HepG2 (cell line): Measurements from ENCODE around the gene PRKACB. TPM values are rescaled to one million over a fixed set of nuclear protein-coding genes. Genes with fewer than 3 reads are reported as not detected.

Experiments used
- ATAC-seq: fragments of 200-7000 bp; cut with Tn5 transposase; 3 replicates; pipeline ENCODE4 v1.9.1; 2020; ENCODE audit warnings: mild to moderate bottlenecking, moderate library complexity
- BruUV-seq: library from RNA; stranded (reverse); fragments of 400-500 nt; replicated peaks from 2 replicates; lab custom pipeline; 2021; lab: Mats Ljungman, UMichigan
- CTCF ChIA-PET: fragments of 300-600 bp; formaldehyde crosslinking; extraction: SDS; loops from one replicate; lab custom pipeline; 2021; ENCODE audit warnings: low total read pairs, inconsistent platforms, low intra/inter-chr PET ratio; lab: Yijun Ruan, JAX
- POLR2A ChIA-PET: fragments of 350-600 bp; sonication (Branson Sonifier 250); formaldehyde crosslinking; loops from one replicate; lab custom pipeline; 2020; ENCODE audit warnings: antibody characterized with exemption, inconsistent platforms; lab: Yijun Ruan, JAX
- DNase-seq: peaks from one replicate; pipeline ENCODE4 v3.0.0-alpha.2; 2015; ENCODE audit warnings: low spot score
- FAIRE-seq: peaks from 3 replicates; lab custom pipeline; 2011; peaks lifted over from hg19 to GRCh38; lab: Jason Lieb, UNC
- H2AFZ ChIP-seq: one replicate; pipeline ENCODE4 v1.6.1; 2011; ENCODE audit warnings: low read length, inconsistent platforms
- H3K27ac ChIP-seq: fragments of 300-600 bp; 3 replicates; pipeline ENCODE4 v1.8.0; 2011; ENCODE audit warnings: mixed run types, mild to moderate bottlenecking, mixed read lengths, low read length, inconsistent platforms; ENCODE audit not compliant: insufficient read depth; ENCODE audit errors: extremely low read length
- H3K27me3 ChIP-seq, 2 experiments: fragments of 200-600 bp in 1 of 2; 2 replicates in 1 of 2; 3 replicates in 1 of 2; pipeline versions ENCODE4 v1.6.0 to v1.8.0; 2011; ENCODE audit warnings: low read length in 2 of 2, mild to moderate bottlenecking in 2 of 2, moderate library complexity in 2 of 2, inconsistent platforms in 1 of 2; ENCODE audit not compliant: insufficient read depth in 2 of 2, control insufficient read depth in 1 of 2
- H3K36me3 ChIP-seq, 2 experiments: fragments of 200-600 bp in 1 of 2; replicated peaks in 1 of 2; 2 replicates in 1 of 2; 3 replicates in 1 of 2; pipeline versions ENCODE4 v1.5.1 to v1.8.0; 2011; ENCODE audit warnings: low read length in 2 of 2, inconsistent platforms in 1 of 2; ENCODE audit not compliant: insufficient read depth in 2 of 2, control insufficient read depth in 1 of 2
- H3K4me1 ChIP-seq: 2 replicates; pipeline ENCODE4 v1.5.1; 2012; ENCODE audit warnings: low read length, inconsistent platforms; ENCODE audit not compliant: insufficient read depth
- H3K4me2 ChIP-seq: 2 replicates; pipeline ENCODE4 v1.6.0; 2011; ENCODE audit warnings: low read depth, low read length, inconsistent platforms
- H3K4me3 ChIP-seq, 3 experiments: fragments of 200-600 bp in 1 of 3; sonication (generic), shearing (Covaris generic) in 1 of 3; replicated peaks in 1 of 3; 2 replicates each; pipeline ENCODE4 v1.5.1; 2011 to 2016; ENCODE audit warnings: low read length in 3 of 3, inconsistent platforms in 2 of 3, low read depth in 2 of 3, mild to moderate bottlenecking in 2 of 3, control low read depth in 1 of 3, mixed read lengths in 1 of 3; ENCODE audit not compliant: insufficient read depth in 1 of 3
- H3K79me2 ChIP-seq: one replicate; pipeline ENCODE4 v1.6.1; 2011; ENCODE audit warnings: low read length, inconsistent platforms; ENCODE audit not compliant: insufficient read depth
- H3K9ac ChIP-seq: 2 replicates; pipeline ENCODE4 v1.6.0; 2011; ENCODE audit warnings: mild to moderate bottlenecking, low read depth, low read length, inconsistent platforms; ENCODE audit not compliant: insufficient read depth
- H3K9me3 ChIP-seq: 2 replicates; pipeline ENCODE4 v1.5.1; 2012; ENCODE audit warnings: mild to moderate bottlenecking, low read length
- H4K20me1 ChIP-seq: 2 replicates; pipeline ENCODE4 v1.6.0; 2011; ENCODE audit warnings: inconsistent platforms, mild to moderate bottlenecking, low read length, moderate library complexity; ENCODE audit not compliant: insufficient read depth
- CEBPB ChIP-seq: IDR thresholded peaks from 2 replicates; pipeline ENCODE4 v1.6.1; 2011; ENCODE audit warnings: low read depth, low read length, improper control_type of control experiment, borderline replicate concordance
- NFKB2 ChIP-seq: sonication (generic); formaldehyde crosslinking; IDR thresholded peaks from 2 replicates; pipeline ENCODE4 v1.4.0; 2020; ENCODE audit warnings: missing genetic modification reagents, borderline replicate concordance
- WGBS: methylation state at CpG from one replicate; pipeline ENCODE4 v1.1.6; 2017; ENCODE audit warnings: low lambda C conversion rate; 5-methylcytosine and 5-hydroxymethylcytosine counted together
- in situ Hi-C: cut with HindIII; loops from 2 replicates; pipeline ENCODE4 v1.10.0; 2017; ENCODE audit warnings: low pct_unique_long_range_greater_than_20kb; ENCODE audit not compliant: extremely low pct_ligation_motif_present
- intact Hi-C: fragments of 100-400 bp; cut with micrococcal nuclease; formaldehyde crosslinking; loops from one replicate; pipeline ENCODE4 v1.10.0; 2022; ENCODE audit not compliant: unreplicated experiment
- polyA plus RNA-seq, 8 experiments: library from polyadenylated mRNA; depleted of rRNA in 3 of 8; stranded (reverse) in 7 of 8; unstranded in 1 of 8; fragments of >200 nt; fragmentation: Illumina TruSeq in 4 of 8; extraction: Trizol in 4 of 8; gene quantifications; 2 replicates each; pipeline versions ENCODE4 v1.2.1 to v1.2.3, GENCODE V29; 2011 to 2016; ENCODE audit warnings: low read depth in 4 of 8, missing spikeins in 1 of 8, mixed read lengths in 1 of 8; ENCODE audit not compliant: insufficient read depth in 1 of 8
- total RNA-seq, 5 experiments: library from RNA; depleted of rRNA; stranded (reverse); fragments of >200 nt; fragmentation: Illumina TruSeq; extraction: Trizol; gene quantifications; 2 replicates each; pipeline ENCODE4 v1.2.3, GENCODE V29; 2016; ENCODE audit warnings: low read depth in 1 of 5
- TF ChIP-seq, protein P1 (sequence below): sonication (generic); formaldehyde crosslinking; IDR thresholded peaks from 2 replicates; pipeline ENCODE4 v1.9.0; 2021; ENCODE audit warnings: missing genetic modification reagents, borderline replicate concordance
- TF ChIP-seq, protein P2 (sequence below), 2 experiments: sonication (generic) in 1 of 2; formaldehyde crosslinking in 1 of 2; IDR thresholded peaks; 2 replicates each; pipeline versions ENCODE4 v1.6.1 to v1.9.0; 2014 to 2022; ENCODE audit warnings: antibody characterized with exemption in 1 of 2, borderline replicate concordance in 1 of 2, inconsistent platforms in 1 of 2, low read depth in 1 of 2, missing genetic modification reagents in 1 of 2

The PRKACB gene
- total and polyA plus RNA-seq, 2 of the 13 experiments (the other 11 are each of a cell fraction or from before 2014, with no cell fraction given), result 3.5 to 5.8 TPM

DNA sequence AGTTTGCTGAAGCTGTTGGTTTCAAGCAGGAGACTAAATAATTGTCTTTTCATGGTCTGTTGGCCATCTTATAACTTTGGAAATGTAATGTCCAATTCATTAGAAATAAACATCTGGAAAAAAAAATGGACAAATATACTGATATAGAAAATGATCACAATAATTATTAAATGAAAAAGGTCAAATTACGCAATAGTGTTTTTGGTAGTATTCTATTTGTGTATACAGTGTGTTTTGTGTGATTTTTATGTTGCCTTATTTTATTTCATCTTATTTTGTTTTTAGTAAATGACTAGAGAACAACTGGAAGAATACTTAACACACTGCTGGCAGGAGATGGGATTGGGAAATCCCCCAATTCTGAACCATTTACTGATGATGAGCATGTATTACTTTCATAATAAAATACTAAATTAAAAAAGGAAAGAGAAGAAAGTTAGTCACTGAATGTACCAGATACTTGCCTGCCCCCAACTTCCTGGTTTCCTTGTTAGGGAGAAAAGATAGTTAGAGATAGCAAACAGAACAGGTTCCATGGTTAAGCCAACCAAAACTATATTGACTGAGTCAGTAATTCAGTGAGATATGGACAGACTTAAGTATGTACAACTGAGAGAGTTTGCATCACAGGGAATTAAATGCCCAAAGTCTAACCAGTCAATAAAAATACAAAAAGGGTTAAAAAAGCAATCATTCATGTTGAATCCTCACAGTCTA is 133.4 kb downstream of the PRKACB start:
- intact Hi-C loops (no loop called here), in situ Hi-C loops (no loop called here)
- no peak for ATAC-seq
- no peaks in the 10 kb centered on the region for H3K9me3 ChIP-seq
- no peak overlapping the region for H2AFZ ChIP-seq
- no peaks in the 10 kb centered on the region for H3K4me1 ChIP-seq
- TF ChIP-seq NFKB2, result no peak
- peak; percentile 59; the same call in 1 of the 2 replicates for TF ChIP-seq CEBPB
- FAIRE-seq, result no peak
- no peak for DNase-seq
- 91% methylated on average over 1 of the region's 1 CpG for WGBS
- H3K9ac ChIP-seq, result no peak overlapping the region
- no peak overlapping the region for H3K4me2 ChIP-seq
- H3K36me3 ChIP-seq, result no peaks in the 10 kb centered on the region
- H3K27me3 ChIP-seq, result no peaks in the 10 kb centered on the region
- no peaks in the 10 kb centered on the region for H3K79me2 ChIP-seq
- BruUV-seq, result no TSS peak
- H4K20me1 ChIP-seq, result no peaks in the 10 kb centered on the region
- CTCF ChIA-PET, result no interaction called here
- H3K4me3 ChIP-seq, result no peak overlapping the region
- H3K27ac ChIP-seq, result no peak overlapping the region
- POLR2A ChIA-PET, result no interaction called here

DNA sequence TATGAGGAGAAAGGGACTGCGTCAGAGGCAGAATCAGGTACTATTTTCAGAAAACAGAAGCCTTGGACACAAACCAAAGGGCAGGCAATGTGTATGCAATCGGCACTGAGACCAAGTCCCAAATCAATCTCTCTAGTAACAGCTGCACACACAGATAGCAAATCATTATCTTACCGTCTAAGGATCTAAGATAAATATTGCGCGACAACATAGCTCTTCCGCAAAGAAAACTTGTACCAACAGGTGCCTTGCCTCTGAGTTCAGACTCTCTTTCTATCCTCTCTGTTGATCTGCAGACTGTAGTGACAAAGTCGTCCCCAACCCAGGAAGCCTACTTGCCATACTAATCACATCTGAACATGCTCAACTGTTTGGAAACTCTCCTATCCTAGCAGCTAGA is 134.8 kb downstream of the PRKACB start:
- no peak overlapping the region for H3K9ac ChIP-seq
- H3K4me3 ChIP-seq, result no peak overlapping the region
- H2AFZ ChIP-seq, result no peak overlapping the region
- ATAC-seq, result peak; percentile 67
- H3K9me3 ChIP-seq, result no peaks in the 10 kb centered on the region
- no peaks in the 10 kb centered on the region for H3K36me3 ChIP-seq
- no peaks in the 10 kb centered on the region for H3K27me3 ChIP-seq
- intact Hi-C loops (no loop called here), in situ Hi-C loops (no loop called here)
- no peak overlapping the region for H3K27ac ChIP-seq
- no peak for DNase-seq
- H3K4me1 ChIP-seq, result no peaks in the 10 kb centered on the region
- H3K79me2 ChIP-seq, result no peaks in the 10 kb centered on the region
- BruUV-seq, result no TSS peak
- WGBS, result 0% methylated on average over 7 of the region's 7 CpGs
- FAIRE-seq, result no peak
- H3K4me2 ChIP-seq, result no peak overlapping the region
- H4K20me1 ChIP-seq, result no peaks in the 10 kb centered on the region
- CTCF ChIA-PET, result no interaction called here
- POLR2A ChIA-PET, result no interaction called here
- TF ChIP-seq, protein P1, sequence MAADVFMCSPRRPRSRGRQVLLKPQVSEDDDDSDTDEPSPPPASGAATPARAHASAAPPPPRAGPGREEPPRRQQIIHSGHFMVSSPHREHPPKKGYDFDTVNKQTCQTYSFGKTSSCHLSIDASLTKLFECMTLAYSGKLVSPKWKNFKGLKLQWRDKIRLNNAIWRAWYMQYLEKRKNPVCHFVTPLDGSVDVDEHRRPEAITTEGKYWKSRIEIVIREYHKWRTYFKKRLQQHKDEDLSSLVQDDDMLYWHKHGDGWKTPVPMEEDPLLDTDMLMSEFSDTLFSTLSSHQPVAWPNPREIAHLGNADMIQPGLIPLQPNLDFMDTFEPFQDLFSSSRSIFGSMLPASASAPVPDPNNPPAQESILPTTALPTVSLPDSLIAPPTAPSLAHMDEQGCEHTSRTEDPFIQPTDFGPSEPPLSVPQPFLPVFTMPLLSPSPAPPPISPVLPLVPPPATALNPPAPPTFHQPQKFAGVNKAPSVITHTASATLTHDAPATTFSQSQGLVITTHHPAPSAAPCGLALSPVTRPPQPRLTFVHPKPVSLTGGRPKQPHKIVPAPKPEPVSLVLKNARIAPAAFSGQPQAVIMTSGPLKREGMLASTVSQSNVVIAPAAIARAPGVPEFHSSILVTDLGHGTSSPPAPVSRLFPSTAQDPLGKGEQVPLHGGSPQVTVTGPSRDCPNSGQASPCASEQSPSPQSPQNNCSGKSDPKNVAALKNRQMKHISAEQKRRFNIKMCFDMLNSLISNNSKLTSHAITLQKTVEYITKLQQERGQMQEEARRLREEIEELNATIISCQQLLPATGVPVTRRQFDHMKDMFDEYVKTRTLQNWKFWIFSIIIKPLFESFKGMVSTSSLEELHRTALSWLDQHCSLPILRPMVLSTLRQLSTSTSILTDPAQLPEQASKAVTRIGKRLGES (CRISPR knock-in tag), result no peak
- TF ChIP-seq, protein P2, sequence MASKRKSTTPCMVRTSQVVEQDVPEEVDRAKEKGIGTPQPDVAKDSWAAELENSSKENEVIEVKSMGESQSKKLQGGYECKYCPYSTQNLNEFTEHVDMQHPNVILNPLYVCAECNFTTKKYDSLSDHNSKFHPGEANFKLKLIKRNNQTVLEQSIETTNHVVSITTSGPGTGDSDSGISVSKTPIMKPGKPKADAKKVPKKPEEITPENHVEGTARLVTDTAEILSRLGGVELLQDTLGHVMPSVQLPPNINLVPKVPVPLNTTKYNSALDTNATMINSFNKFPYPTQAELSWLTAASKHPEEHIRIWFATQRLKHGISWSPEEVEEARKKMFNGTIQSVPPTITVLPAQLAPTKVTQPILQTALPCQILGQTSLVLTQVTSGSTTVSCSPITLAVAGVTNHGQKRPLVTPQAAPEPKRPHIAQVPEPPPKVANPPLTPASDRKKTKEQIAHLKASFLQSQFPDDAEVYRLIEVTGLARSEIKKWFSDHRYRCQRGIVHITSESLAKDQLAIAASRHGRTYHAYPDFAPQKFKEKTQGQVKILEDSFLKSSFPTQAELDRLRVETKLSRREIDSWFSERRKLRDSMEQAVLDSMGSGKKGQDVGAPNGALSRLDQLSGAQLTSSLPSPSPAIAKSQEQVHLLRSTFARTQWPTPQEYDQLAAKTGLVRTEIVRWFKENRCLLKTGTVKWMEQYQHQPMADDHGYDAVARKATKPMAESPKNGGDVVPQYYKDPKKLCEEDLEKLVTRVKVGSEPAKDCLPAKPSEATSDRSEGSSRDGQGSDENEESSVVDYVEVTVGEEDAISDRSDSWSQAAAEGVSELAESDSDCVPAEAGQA (IDR thresholded peaks at IDR 0.05; ENCODE audit: low read depth), result no peak
- TF ChIP-seq, protein P2 (CRISPR knock-in tag; IDR thresholded peaks at IDR 0.05; ENCODE audit: borderline replicate concordance), result no peak
